Urothelium cell line (cell line): ENCODE results near the gene VARS1.
A peak's percentile ranks its signal among the peaks of the same experiment; 100 is the strongest.
"Not testable (repeated sequence)": the region's sequence is repeated elsewhere in the genome, so short reads cannot be mapped to it uniquely, and the experiment has no call there.

Experiments used
- DNase-seq: peaks from one replicate; pipeline ENCODE4 v3.0.0; 2011; ENCODE audit warnings: low spot score, mixed read lengths
- FAIRE-seq: peaks from 2 replicates; lab custom pipeline; 2011; peaks lifted over from hg19 to GRCh38; lab: Jason Lieb, UNC

The VARS1 gene

GRCh38 chr6:31794866-31795615, 511 bp downstream of the VARS1 start:
- FAIRE-seq, result no peak
- DNase-seq, result no peak

GRCh38 chr6:31794294-31794865, 1.2 kb downstream of the VARS1 start:
- DNase-seq (no peak), FAIRE-seq (no peak)

- not testable (repeated sequence) for FAIRE-seq, DNase-seq
These were observed 1.7 kb downstream of the VARS1 start for GRCh38 chr6:31793927-31794245.

- DNase-seq (peak; percentile 45), FAIRE-seq (no peak)
These were observed 2.8 kb downstream of the VARS1 start for GRCh38 chr6:31792761-31793171.

- FAIRE-seq (no peak), DNase-seq (no peak)
These were observed 3.5 kb downstream of the VARS1 start for GRCh38 chr6:31792090-31792374.

- no peak for FAIRE-seq
- peak; percentile 60 for DNase-seq
These were observed 4.0 kb downstream of the VARS1 start for GRCh38 chr6:31791324-31792089.

GRCh38 chr6:31785475-31785874, 10.1 kb downstream of the VARS1 start:
- DNase-seq, result no peak
- FAIRE-seq, result no peak

GRCh38 chr6:31784098-31784925, 11.2 kb downstream of the VARS1 start:
- FAIRE-seq (no peak), DNase-seq (no peak)

GRCh38 chr6:31782126-31782855, 13.3 kb downstream of the VARS1 start:
- FAIRE-seq (no peak), DNase-seq (no peak)

- no peak for DNase-seq
- FAIRE-seq, result no peak
These were observed 14.1 kb downstream of the VARS1 start for GRCh38 chr6:31781244-31782125.

- DNase-seq (no peak), FAIRE-seq (no peak)
These were observed 14.9 kb downstream of the VARS1 start for GRCh38 chr6:31780507-31781243.

- DNase-seq (no peak), FAIRE-seq (no peak)
These were observed 15.6 kb downstream of the VARS1 start for GRCh38 chr6:31779908-31780307.

- DNase-seq (no peak), FAIRE-seq (no peak)
These were observed 16.3 kb downstream of the VARS1 start for GRCh38 chr6:31778999-31779885.

GRCh38 chr6:31778193-31778592, 17.4 kb downstream of the VARS1 start:
- DNase-seq, result no peak
- FAIRE-seq, result no peak

- DNase-seq, result no peak
- no peak for FAIRE-seq
These were observed 17.9 kb downstream of the VARS1 start for GRCh38 chr6:31777667-31778050.

- peak; percentile 90 for DNase-seq
- peak; percentile 92 for FAIRE-seq
These were observed 18.4 kb downstream of the VARS1 start, which contains the start of gene VWA7 for GRCh38 chr6:31776989-31777666. VWA7 (minus strand) TSS chr6:31777328; CDS start chr6:31776779, 549 bp downstream.

GRCh38 chr6:31776485-31776988, 19.0 kb downstream of the VARS1 start:
- FAIRE-seq (no peak), DNase-seq (no peak)
